MG63 (cell line): Measurements from ENCODE around the gene PIGN. TPM values are rescaled to one million over a fixed set of nuclear protein-coding genes. Genes with fewer than 3 reads are reported as not detected.

Experiments
- DNase-seq: peaks from one replicate; pipeline ENCODE4 v3.0.0-alpha.2; 2020
- H3K27me3 ChIP-seq: fragments of 250-450 bp; sonication (Bioruptor Pico); 2 replicates; pipeline ENCODE4 v1.5.1; 2020; ENCODE audit warnings: mild to moderate bottlenecking, moderate library complexity
- H3K36me3 ChIP-seq: fragments of 250-450 bp; sonication (Bioruptor Pico); 2 replicates; pipeline ENCODE4 v1.5.1; 2020; ENCODE audit warnings: mild to moderate bottlenecking, moderate library complexity
- H3K4me3 ChIP-seq: fragments of 250-450 bp; sonication (Bioruptor Pico); 2 replicates; pipeline ENCODE4 v1.5.1; 2020; ENCODE audit warnings: mild to moderate bottlenecking, moderate library complexity
- H3K9me3 ChIP-seq: fragments of 250-450 bp; sonication (Bioruptor Pico); 2 replicates; pipeline ENCODE4 v1.5.1; 2020; ENCODE audit warnings: mild to moderate bottlenecking, moderate library complexity
- total RNA-seq: library from RNA; depleted of rRNA; stranded (reverse); fragments of >200 nt; shearing (Covaris generic); gene quantifications from 2 replicates; pipeline ENCODE4 v1.2.3, GENCODE V29; 2014; ENCODE audit warnings: low replicate concordance; rRNA removed

Gene PIGN, protein sequence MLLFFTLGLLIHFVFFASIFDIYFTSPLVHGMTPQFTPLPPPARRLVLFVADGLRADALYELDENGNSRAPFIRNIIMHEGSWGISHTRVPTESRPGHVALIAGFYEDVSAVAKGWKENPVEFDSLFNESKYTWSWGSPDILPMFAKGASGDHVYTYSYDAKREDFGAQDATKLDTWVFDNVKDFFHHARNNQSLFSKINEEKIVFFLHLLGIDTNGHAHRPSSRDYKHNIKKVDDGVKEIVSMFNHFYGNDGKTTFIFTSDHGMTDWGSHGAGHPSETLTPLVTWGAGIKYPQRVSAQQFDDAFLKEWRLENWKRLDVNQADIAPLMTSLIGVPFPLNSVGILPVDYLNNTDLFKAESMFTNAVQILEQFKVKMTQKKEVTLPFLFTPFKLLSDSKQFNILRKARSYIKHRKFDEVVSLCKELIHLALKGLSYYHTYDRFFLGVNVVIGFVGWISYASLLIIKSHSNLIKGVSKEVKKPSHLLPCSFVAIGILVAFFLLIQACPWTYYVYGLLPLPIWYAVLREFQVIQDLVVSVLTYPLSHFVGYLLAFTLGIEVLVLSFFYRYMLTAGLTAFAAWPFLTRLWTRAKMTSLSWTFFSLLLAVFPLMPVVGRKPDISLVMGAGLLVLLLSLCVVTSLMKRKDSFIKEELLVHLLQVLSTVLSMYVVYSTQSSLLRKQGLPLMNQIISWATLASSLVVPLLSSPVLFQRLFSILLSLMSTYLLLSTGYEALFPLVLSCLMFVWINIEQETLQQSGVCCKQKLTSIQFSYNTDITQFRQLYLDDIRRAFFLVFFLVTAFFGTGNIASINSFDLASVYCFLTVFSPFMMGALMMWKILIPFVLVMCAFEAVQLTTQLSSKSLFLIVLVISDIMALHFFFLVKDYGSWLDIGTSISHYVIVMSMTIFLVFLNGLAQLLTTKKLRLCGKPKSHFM
- 14.5 and 19.2 TPM in 2 replicates for total RNA-seq

DNA sequence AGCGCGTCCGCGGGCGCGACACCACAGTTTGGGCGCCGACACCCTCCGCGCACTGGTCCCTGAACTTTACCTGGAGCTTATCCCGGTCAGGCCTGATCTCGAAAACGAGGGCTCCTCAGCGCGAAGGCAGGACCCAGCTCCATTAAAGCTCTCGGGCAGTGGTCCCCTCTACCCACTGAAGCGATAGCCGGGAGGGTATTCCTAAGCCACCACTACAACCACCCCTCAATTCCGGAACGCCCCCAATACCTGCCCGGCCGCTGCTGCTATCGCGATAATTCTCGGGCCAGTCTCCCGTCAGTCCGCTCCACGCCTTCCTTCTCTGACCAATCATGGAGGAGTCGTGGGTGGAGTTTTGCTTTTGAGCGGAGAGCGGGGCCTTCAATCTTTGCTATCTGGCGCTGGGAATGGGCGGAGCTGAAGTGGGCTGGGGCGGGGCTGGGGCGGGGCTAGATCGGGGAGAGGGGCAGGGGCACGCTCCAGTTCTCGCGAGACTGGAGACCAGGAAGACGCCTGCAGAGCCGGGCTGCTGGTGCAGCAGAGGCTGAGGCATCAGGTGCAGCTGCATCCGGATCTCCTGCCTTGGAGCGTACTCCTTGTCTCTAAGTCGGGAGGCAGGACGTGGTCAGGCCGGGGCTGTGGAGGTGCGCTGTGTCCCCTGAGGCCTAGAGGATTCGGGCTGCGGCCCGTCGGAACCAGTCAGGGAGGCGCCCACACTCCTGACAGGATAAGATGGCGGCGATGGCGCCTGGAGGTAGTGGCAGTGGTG lies at the start of gene PIGN, which contains the start of gene RELCH:
PIGN (minus strand) TSS at position 283 of the 769 bp plus-strand sequence. CDS start 25,703 bp downstream, outside the sequence.
RELCH (plus strand) TSS at position 482 of the 769 bp plus-strand sequence; CDS start at position 733, 251 bp downstream.
- peak; percentile 94 for DNase-seq
- Histone ChIP-seq H3K4me3 (peak within 1 kb of the TSS; percentile 97), H3K27me3 (no peaks in the 10 kb centered on the region), H3K9me3 (no peaks in the 10 kb centered on the region; the same call in 1 of the 2 replicates), H3K36me3 (no peaks in the 10 kb centered on the region; the same call in 1 of the 2 replicates)

DNA sequence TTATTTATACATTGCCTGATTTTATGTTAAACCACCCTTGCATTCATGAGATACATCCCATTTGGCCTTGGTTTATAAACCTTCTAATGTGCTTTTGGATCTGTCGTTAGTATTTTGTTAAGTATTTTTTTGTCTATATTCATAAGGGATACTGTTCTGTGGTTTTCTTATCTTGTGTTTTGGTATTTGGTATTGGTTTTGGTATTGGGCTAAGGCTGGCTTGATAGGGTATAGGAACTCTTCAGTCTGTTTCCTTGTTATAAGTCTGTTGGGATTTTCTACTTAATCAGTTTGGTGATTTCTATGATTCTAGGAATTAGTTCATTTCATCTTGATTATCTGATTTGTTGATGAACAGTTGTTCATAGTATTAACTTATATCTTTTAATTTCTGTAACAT lies 49.4 kb upstream of the PIGN start:
- H3K4me3 ChIP-seq, result no peak overlapping the region
- no peaks in the 10 kb centered on the region for H3K27me3 ChIP-seq
- peaks cover 3% of the 10 kb centered on the region for H3K36me3 ChIP-seq
- no peak for DNase-seq
- no peaks in the 10 kb centered on the region for H3K9me3 ChIP-seq

DNA sequence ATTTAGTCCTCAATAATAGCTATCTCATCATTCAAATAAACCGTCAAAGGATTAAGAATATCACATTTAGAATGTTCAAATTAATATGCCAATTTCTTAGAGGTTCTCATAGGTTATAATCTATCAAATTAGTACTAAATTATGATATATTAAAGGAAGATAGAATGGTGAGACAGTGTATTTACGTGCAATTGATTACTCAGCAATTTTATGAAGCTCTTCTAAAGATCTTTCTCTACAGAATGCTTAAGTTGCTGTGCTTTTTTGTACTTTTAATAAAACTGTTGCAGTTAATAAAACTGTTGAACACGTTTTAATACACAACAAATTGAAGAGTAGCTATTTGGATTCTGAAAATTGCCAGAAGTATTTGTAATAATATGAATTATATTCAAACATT lies 39.2 kb upstream of the PIGN start:
- peaks cover 5% of the 10 kb centered on the region; the same call in 1 of the 2 replicates for H3K9me3 ChIP-seq
- no peaks in the 10 kb centered on the region for H3K27me3 ChIP-seq
- H3K4me3 ChIP-seq, result no peak overlapping the region
- H3K36me3 ChIP-seq, result peaks cover 51% of the 10 kb centered on the region
- DNase-seq, result no peak

DNA sequence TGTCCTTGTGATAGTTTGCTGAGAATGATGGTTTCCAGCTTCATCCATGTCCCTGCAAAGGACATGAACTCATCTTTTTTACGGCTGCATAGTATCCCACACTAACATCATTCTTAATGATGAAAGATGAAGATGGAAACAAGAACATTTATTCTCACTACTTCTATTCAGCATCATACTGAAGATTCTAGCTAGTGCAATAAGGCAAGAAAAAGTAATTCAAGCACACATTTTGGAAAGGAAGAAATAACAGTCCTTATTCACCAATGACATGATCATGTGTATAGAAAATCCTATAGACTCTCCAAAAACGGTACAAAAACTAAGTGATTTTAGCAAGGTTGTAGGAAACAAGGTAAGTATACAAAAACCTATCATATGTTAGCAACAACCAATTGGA lies 37.4 kb upstream of the PIGN start:
- Histone ChIP-seq H3K36me3 (peaks cover 51% of the 10 kb centered on the region), H3K9me3 (peaks cover 5% of the 10 kb centered on the region; the same call in 1 of the 2 replicates), H3K27me3 (no peaks in the 10 kb centered on the region), H3K4me3 (no peak overlapping the region)
- DNase-seq, result no peak

- DNase-seq, result no peak
- no peak overlapping the region for H3K4me3 ChIP-seq
- no peaks in the 10 kb centered on the region for H3K9me3 ChIP-seq
- peaks cover 8% of the 10 kb centered on the region for H3K36me3 ChIP-seq
- H3K27me3 ChIP-seq, result no peaks in the 10 kb centered on the region
These were observed 27.9 kb upstream of the PIGN start for GRCh38 chr18:62214790-62215189.

- no peak for DNase-seq
- Histone ChIP-seq H3K36me3 (peaks cover 8% of the 10 kb centered on the region), H3K27me3 (no peaks in the 10 kb centered on the region), H3K9me3 (no peaks in the 10 kb centered on the region), H3K4me3 (no peak overlapping the region)
These were observed 24.5 kb upstream of the PIGN start for GRCh38 chr18:62211325-62211828.

- DNase-seq, result no peak
- H3K4me3 ChIP-seq, result no peak overlapping the region
- H3K36me3 ChIP-seq, result peaks cover 8% of the 10 kb centered on the region
- no peaks in the 10 kb centered on the region for H3K27me3 ChIP-seq
- no peaks in the 10 kb centered on the region for H3K9me3 ChIP-seq
These were observed 23.3 kb upstream of the PIGN start for GRCh38 chr18:62210138-62210537.

- no peak overlapping the region for H3K4me3 ChIP-seq
- DNase-seq, result no peak
- no peaks in the 10 kb centered on the region for H3K9me3 ChIP-seq
- H3K27me3 ChIP-seq, result no peaks in the 10 kb centered on the region
- H3K36me3 ChIP-seq, result peaks cover 8% of the 10 kb centered on the region
These were observed 22.2 kb upstream of the PIGN start for GRCh38 chr18:62209046-62209445.

GRCh38 chr18:62206593-62206992 lies 19.7 kb upstream of the PIGN start:
- Histone ChIP-seq H3K4me3 (no peak overlapping the region), H3K36me3 (no peaks in the 10 kb centered on the region; the same call in 1 of the 2 replicates), H3K27me3 (no peaks in the 10 kb centered on the region), H3K9me3 (no peaks in the 10 kb centered on the region)
- no peak for DNase-seq

GRCh38 chr18:62205824-62206223 lies 19.0 kb upstream of the PIGN start:
- no peak for DNase-seq
- Histone ChIP-seq H3K9me3 (no peaks in the 10 kb centered on the region), H3K36me3 (no peaks in the 10 kb centered on the region), H3K27me3 (no peaks in the 10 kb centered on the region), H3K4me3 (no peak overlapping the region)

DNA sequence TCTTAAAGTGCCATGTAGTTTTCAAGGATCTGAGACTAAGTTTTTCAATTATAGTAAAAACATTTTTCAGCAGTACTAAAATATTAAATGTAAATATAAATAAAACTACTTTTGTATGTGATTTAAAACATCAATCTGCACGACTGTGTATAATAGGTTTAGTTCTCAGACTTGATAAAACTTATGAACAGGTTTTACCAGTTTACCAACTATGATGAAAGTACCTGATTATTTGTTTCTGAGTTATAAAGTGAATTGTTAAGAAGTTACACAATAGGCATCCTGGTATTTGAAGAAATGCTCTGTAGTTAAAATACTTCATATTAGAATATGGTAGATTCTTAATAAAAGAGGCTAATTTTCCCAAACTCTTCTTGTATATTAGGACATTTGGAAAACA lies 15.0 kb upstream of the PIGN start:
- Histone ChIP-seq H3K4me3 (no peak overlapping the region), H3K27me3 (no peaks in the 10 kb centered on the region), H3K9me3 (no peaks in the 10 kb centered on the region), H3K36me3 (no peaks in the 10 kb centered on the region)
- DNase-seq, result no peak

- DNase-seq, result no peak
- no peaks in the 10 kb centered on the region for H3K9me3 ChIP-seq
- H3K36me3 ChIP-seq, result no peaks in the 10 kb centered on the region
- H3K4me3 ChIP-seq, result no peak overlapping the region
- no peaks in the 10 kb centered on the region for H3K27me3 ChIP-seq
These were observed 13.5 kb upstream of the PIGN start for GRCh38 chr18:62200121-62200914.

- no peaks in the 10 kb centered on the region for H3K9me3 ChIP-seq
- no peaks in the 10 kb centered on the region for H3K36me3 ChIP-seq
- DNase-seq, result no peak
- H3K27me3 ChIP-seq, result no peaks in the 10 kb centered on the region
- no peak overlapping the region for H3K4me3 ChIP-seq
These were observed 12.8 kb upstream of the PIGN start for GRCh38 chr18:62199629-62200028.

DNA sequence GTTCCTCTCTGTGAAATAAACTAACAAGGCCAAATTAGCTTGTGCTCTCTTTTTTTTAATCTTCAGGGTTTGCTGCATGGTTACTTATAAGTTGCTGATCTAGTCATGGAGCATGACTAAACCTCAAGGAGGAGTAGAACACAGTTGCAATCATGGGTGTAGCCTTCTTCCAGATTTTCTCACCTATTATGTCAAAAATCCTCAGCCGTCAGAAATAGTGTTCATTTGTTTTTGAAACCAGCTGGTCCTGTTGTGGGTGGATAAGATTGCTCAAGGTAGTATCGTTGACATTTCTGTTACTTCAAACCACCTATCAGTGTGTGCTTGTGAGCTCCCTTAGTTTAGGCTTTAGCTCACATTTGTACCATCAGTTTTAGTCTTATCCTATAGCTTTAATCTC lies 11.4 kb upstream of the PIGN start:
- DNase-seq, result no peak

DNA sequence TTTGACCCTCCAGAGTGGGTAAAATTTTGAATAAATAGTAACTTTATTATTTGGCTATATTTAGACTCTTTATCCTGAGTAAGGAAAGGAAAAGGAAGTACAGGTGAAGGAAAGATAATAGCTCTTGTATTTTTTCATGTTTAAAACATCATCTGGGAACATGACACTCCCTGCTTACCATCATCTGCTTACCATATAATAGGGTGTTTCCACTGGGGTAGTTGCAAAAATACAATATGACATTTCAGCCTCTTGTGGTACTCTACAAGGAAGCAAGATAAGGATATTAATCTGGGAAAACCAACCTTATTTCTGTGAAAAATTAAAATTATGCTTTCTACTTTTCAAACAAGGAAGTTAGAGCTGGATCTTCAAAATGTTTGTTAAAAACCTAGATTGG lies 10.1 kb upstream of the PIGN start:
- DNase-seq, result no peak
- Histone ChIP-seq H3K9me3 (peaks cover 5% of the 10 kb centered on the region; the same call in 1 of the 2 replicates), H3K27me3 (no peaks in the 10 kb centered on the region), H3K4me3 (no peak overlapping the region), H3K36me3 (no peaks in the 10 kb centered on the region; the same call in 1 of the 2 replicates)

More for the DNA sequence above, 11.4 kb upstream of the PIGN start:
- Histone ChIP-seq H3K4me3 (no peak overlapping the region), H3K9me3 (no peaks in the 10 kb centered on the region), H3K27me3 (no peaks in the 10 kb centered on the region), H3K36me3 (no peaks in the 10 kb centered on the region)
